HG03139 (cell line): ENCODE measurements around the gene AIPL1.

ENCODE experiments used
- ATAC-seq: cut with Tn5 transposase; IDR thresholded peaks from one replicate; pipeline ENCODE4 v1.9.1; 2021; ENCODE audit not compliant: unreplicated experiment

Gene AIPL1

GRCh38 chr17:6468051-6468790 lies 33.3 kb upstream of the AIPL1 start:
- no peak for ATAC-seq

DNA sequence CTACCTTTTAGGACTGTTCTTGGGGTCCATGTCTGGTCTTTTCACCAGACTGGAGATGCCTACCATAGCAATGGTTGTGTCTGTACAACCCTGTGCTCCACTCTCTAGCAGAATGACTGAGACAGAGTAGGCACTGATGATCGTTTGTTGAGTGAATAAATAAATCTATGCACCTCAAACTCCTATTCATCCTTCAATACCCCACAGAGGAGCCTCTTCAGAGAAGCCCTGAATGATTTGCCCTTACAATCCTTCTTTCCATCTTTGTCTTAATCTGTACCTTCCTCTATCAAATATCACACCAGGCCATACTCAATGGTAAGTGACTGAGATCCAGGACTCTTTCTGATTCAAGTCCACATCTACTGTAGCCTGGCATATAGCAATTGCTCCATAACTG lies 32.6 kb upstream of the AIPL1 start:
- ATAC-seq, result no peak

DNA sequence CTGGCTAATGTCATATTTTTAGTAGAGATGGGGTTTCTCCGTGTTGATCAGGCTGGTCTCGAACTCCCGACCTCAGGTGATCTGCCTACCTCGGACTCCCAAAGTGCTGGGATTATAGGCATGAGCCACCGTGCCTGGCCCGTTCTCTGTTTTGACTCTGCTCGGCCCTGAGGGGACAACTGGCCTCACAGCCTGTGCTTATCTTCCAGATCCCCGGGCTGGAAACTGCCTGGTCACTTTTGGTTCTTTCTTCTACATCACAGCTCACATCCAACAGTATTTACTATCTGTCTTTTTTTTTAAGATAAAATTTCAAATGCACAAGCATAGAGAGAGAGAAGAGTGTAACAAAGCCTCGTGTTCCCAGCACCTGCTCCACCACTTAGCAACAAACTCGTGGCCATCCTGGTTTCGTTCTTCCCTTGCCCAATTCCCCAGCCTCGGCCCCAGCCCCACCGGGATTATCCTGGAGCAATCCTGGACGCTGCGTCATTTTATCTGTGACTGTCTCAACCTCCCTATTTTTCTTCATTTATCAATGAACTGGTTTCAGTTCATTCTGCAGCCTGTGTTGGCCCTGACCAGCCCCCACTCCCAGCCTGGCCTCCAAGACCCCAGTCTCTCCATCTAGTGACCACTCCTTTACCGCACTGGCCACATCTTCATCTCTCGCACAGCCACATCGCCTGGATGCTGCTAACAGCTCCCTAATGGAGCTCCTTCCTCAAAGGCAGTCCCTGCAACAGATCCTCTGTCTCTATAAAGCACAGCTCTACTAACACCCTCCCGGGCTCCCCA lies 30.5 kb upstream of the AIPL1 start:
- no peak for ATAC-seq

DNA sequence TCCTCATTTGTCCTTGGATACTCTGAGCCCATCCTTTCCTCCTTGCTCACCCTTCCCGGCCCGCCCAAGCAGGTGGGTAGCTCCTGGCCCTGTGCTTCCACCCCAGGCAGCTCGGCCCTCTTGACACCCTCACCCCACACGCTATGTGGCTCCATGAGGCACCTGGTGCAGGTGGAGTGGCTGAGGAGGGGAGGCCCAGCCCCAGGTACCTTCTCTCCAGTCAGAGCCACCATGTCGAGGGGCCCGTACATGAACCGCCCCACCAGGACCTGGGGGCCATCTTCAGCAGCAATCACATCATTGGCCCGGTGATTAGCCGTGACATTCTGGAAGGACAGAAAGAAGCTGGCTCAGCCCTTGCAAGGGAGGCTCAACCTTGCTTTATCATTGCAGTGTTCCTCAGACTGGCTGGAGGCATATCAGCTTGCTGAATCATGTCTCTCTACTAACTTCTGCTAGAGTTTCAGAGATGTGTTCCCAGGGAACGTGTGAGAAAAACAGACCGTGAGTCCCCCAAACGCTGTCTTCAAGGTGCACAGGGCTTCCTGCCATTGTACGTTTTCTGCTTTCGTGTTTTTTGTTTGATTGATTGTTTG lies 29.6 kb upstream of the AIPL1 start:
- no peak for ATAC-seq

- ATAC-seq, result no peak
Observed at GRCh38 chr17:6463616-6464445, 28.9 kb upstream of the AIPL1 start.

GRCh38 chr17:6462692-6463091 lies 27.8 kb upstream of the AIPL1 start:
- ATAC-seq, result no peak

- ATAC-seq, result no peak
Observed at GRCh38 chr17:6461792-6462524, 27.0 kb upstream of the AIPL1 start.

DNA sequence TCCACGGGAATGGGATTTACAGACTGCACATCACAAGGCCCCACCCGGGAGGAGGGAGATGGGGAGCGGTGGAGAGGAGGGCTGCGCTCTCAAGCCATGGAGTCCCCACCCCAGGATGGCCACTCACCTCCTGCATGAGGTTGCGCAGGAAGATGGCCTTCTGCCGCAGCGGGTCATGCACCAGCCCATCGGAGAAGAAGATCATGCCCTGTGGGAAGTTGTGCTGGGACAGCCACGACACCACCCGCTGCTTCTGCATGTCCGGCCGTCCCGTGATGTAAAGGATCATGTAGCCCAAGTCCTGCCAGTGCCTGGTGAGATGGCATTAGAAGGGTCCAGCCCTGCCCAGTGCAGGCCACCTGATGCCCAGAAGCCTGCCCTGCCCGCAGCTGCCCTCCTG lies 26.3 kb upstream of the AIPL1 start:
- no peak for ATAC-seq

DNA sequence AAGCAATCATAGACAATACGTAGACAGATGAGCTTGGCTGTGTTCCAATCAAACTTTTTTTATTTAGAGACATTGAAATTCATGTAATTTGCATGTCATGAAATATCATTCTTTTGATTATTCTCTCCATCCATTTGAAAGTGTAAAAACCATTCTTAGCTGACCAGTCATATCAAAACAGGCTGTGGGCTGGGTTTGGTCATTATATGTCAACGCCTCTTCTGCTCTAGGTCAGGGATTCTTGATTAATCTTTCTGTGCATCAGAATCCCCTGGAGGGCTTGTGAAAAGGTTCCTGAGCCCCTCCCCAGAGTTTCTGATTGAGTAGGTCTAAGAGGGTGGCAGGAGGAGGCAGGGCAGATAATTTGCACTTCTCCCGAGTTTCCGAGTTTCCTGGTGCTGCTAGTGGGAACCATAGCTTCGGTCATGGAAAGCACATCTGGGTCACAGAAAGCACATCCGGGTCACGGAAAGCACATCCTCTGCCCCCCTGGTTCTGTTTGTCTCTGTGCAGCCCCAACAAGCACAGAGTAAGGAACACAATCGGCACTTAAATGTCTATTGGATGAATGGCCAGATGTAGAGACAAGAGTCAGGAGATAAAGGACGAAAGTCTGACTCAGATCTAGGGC lies 25.7 kb upstream of the AIPL1 start:
- ATAC-seq, result no peak

DNA sequence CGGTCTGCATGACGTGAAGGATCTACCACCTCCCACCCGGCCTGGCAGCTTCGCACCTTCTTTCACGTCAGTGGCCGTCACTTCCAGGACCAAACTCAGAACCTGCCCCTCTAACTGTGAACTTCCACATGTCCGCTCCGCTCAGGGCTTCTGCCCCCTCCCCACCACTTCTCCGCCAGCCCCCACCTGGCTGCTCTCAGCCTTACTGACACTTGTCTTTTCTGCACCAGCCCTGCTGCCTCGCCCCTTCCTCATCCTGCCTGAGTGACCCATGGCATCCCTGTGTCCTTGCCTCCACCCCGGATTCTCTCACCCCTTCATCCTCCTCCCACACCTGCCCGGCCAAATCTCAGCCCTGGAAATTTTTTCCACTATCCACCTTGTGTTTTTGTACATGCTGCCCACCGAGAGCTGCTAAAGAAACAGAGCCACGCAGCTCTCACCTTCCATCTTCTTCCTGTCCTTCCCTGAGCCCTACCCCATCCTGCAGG lies 23.6 kb upstream of the AIPL1 start:
- ATAC-seq, result no peak

DNA sequence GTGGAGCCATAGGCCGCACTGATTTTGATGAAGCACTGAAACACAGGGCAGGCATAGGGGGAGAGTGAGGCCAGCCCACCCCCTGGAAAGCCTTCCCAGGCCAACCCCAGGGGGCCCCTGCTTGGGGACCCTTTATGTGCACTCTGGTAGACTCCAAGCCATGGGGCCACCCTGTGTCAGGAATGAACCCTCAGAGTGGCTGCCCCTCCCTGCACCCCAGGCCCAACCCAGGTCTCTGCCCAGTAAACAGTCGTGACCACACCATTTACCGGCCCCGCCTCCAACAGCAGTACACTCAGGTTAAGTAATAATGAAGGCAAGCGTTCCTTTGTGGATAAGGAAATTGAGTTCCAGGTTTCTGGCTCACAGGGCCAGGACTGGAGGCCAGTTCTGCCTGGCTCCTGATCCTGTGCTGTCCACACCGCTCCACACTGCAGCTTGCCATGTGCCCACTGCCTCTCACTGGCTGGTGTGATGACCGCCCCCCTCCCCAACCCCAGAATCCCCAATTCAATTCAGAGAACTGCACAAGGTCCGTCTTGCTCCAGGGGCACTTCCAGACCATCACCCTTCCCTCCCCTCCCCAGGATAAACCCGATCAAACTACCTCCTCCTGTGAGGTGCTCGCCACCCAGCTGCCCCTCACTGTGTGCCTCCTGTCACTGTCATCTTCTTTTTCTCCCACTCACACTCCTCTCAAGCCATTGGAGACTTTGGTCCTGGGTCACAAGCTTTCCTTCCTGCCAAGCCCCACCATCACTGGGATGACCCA lies 23.0 kb upstream of the AIPL1 start:
- no peak for ATAC-seq

- no peak for ATAC-seq
Observed at GRCh38 chr17:6456914-6457687, 22.2 kb upstream of the AIPL1 start.

DNA sequence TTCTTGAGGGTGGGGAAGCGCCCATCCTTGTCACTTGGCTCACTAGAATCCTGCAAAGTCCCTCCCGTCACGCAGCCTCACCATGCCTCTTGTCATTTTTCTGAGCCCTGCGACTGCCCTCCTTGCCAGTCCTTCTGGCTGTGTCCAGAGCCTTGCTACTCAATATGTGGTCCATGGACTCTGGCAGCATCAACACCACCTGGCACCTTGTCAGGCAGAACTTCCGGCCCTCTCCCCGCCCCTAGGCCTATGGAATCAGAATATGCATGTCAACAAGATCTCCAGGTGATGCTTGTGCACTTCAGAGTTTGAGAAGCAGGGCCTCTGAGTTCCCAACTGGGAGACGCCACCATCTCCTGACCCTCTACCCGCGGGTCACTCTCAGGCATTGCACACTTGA lies 21.4 kb upstream of the AIPL1 start:
- no peak for ATAC-seq

DNA sequence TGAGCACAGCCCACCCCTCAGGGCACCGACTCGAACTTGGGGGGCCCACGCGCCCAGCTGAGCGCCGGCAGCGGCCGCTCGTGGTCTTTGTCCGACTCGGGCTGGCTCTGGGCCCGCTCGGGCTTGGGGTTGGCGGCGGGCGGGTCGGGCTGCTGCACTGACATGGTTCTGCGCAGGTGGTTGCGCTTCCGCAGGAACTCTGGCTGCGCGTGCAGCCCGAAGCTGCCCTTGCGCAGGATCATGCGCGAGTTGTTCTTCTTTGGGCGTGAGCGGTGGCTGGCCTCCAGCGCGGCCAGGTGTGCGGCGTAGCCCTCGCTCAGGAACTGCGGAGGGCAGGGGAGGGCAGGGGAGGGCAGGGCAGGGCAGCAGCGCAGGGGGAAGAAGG lies 20.4 kb upstream of the AIPL1 start:
- ATAC-seq, result no peak

DNA sequence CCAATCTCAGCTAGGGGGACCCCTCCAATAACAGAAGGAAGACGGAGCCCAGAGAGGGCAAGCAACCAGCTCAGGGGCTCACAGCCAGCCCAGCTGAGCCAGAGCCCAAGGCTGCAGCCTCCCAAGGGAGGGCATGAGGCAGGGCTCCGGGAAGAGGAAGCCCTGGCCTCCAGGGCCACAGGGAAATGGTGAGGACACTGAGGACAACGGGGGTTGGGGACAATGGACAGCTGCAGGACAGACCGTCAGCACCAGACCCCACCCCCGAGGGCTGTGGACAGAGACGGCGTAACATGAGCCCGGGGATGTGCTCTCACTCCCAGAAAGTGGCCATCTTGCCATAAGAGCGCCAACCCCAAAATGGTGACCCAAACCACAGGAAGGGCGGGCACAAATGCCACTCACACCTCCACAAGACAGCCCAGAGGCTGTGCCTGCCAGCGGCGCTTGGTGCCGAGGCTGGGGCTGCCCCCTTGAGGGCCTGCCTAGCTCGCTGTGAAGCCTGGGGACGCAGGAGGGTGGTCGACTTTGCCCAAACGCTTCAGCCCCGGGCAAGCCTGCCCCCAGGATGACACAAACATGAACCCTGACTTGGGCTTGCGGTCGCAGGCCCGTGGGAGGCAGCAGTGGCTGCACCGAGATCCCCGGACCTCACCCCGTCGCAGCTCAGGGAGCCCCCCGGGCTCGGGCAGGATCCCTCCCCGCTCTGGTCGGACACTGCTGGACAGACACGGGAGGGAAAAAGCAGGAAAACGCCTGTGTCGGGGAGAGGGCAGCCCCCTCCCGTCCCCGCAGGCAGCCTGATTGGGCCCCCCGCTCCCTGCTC lies 19.8 kb upstream of the AIPL1 start:
- ATAC-seq, result no peak

- no peak for ATAC-seq
Observed at GRCh38 chr17:6453279-6454024, 18.5 kb upstream of the AIPL1 start.
